ENCODE measurements around the gene EFL1.
"Not testable (repeated sequence)": the region's sequence is repeated elsewhere in the genome, so short reads cannot be mapped to it uniquely, and the experiment has no call there.

EFL1 gene

GRCh38 chr15:82298032-82298431 is 35.5 kb upstream of the EFL1 start:
- TF ChIP-seq, protein P1, sequence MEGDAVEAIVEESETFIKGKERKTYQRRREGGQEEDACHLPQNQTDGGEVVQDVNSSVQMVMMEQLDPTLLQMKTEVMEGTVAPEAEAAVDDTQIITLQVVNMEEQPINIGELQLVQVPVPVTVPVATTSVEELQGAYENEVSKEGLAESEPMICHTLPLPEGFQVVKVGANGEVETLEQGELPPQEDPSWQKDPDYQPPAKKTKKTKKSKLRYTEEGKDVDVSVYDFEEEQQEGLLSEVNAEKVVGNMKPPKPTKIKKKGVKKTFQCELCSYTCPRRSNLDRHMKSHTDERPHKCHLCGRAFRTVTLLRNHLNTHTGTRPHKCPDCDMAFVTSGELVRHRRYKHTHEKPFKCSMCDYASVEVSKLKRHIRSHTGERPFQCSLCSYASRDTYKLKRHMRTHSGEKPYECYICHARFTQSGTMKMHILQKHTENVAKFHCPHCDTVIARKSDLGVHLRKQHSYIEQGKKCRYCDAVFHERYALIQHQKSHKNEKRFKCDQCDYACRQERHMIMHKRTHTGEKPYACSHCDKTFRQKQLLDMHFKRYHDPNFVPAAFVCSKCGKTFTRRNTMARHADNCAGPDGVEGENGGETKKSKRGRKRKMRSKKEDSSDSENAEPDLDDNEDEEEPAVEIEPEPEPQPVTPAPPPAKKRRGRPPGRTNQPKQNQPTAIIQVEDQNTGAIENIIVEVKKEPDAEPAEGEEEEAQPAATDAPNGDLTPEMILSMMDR (IDR thresholded peaks at IDR 0.05; ENCODE audit: unreplicated experiment in 3 of 3) = no peak
- Mint-ChIP-seq H3K4me1 (no peaks in the 10 kb centered on the region), H3K36me3 (ENCODE audit: low read depth) (no peaks in the 10 kb centered on the region), H3K4me3 (no peak overlapping the region), H3K27ac (no peak overlapping the region), H3K9me3 (no peaks in the 10 kb centered on the region), H3K27me3 (ENCODE audit: low read depth) (peaks cover 12% of the 10 kb centered on the region)

DNA sequence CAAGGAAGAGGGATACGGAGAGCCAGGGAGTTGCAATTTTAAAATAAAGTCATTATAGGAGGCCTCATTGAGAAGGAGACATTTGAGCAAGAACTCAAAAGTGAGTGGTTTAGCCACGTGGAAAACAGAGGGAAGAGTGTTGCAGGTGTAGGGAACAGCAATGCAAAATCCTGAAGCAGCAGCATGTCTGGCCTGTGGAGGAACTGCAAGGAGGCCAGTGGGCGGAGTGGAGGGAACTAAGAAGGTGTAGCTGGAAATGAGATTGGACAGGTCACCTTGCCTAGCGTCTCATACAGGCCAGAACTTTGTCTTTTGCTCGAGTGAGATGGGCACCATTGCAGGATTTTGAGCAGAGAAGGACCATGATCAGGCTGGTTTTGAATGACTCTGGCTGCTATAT is 35.0 kb upstream of the EFL1 start:
- TF ChIP-seq, protein P1 (IDR thresholded peaks at IDR 0.05; ENCODE audit: unreplicated experiment in 3 of 3) = no peak
- H3K36me3 Mint-ChIP-seq (ENCODE audit: low read depth) = no peaks in the 10 kb centered on the region
- H3K4me1 Mint-ChIP-seq = no peaks in the 10 kb centered on the region
- H3K27me3 Mint-ChIP-seq (ENCODE audit: low read depth) = peaks cover 12% of the 10 kb centered on the region
- H3K27ac Mint-ChIP-seq = no peak overlapping the region
- no peaks in the 10 kb centered on the region for H3K9me3 Mint-ChIP-seq
- no peak overlapping the region for H3K4me3 Mint-ChIP-seq

DNA sequence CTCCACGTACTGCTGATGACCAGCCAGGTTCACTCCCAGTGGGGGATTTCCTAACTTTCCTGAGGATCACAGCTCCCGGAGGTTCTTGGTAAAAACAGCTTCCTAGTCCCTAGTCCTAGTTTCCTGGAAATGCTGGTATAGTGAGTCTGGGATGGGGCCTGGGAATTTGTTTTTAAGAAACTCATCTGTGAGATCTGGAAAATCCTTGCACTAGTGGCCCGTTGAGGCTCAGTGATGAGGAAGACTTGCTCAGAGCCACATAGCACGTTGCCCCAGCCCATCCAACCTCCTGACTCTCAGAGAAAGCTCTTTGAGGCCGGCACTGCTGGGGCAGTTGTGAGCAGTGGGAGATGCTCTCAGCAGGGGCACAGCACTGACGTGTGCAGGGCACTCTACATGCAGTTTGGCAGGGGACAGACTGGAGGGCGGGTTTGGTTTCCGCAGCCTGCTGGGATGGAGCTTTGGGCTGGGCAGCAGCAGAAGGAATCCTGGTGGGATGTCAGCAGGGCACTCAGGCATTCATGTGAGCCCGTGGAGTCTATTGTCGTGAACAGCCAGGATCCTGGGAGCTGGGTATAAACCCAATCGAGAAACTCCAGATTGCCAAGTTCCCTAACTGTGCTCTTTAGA is 31.6 kb upstream of the EFL1 start:
- H3K4me1 Mint-ChIP-seq = no peaks in the 10 kb centered on the region
- no peak overlapping the region for H3K27ac Mint-ChIP-seq
- peaks cover 5% of the 10 kb centered on the region for H3K27me3 Mint-ChIP-seq (ENCODE audit: low read depth)
- H3K4me3 Mint-ChIP-seq = no peak overlapping the region
- H3K36me3 Mint-ChIP-seq (ENCODE audit: low read depth) = no peaks in the 10 kb centered on the region
- TF ChIP-seq, protein P1 (IDR thresholded peaks at IDR 0.05; ENCODE audit: unreplicated experiment in 3 of 3) = no peak
- peaks cover 10% of the 10 kb centered on the region for H3K9me3 Mint-ChIP-seq

- Mint-ChIP-seq H3K4me1 (no peaks in the 10 kb centered on the region), H3K9me3 (peaks cover 17% of the 10 kb centered on the region), H3K27me3 (ENCODE audit: low read depth) (peaks cover 5% of the 10 kb centered on the region), H3K36me3 (ENCODE audit: low read depth) (no peaks in the 10 kb centered on the region), H3K4me3 (no peak overlapping the region), H3K27ac (no peak overlapping the region)
- TF ChIP-seq, protein P1 (IDR thresholded peaks at IDR 0.05; ENCODE audit: unreplicated experiment in 3 of 3) = no peak
Observed at GRCh38 chr15:82292271-82292670, 29.7 kb upstream of the EFL1 start.

GRCh38 chr15:82288202-82288601 is 25.7 kb upstream of the EFL1 start:
- not testable (repeated sequence) for H3K4me3 Mint-ChIP-seq; H3K27me3 Mint-ChIP-seq (ENCODE audit: low read depth)

GRCh38 chr15:82286475-82286874 is 23.9 kb upstream of the EFL1 start:
- H3K36me3 Mint-ChIP-seq (ENCODE audit: low read depth); H3K27ac Mint-ChIP-seq; H3K4me1 Mint-ChIP-seq; H3K4me3 Mint-ChIP-seq; H3K27me3 Mint-ChIP-seq (ENCODE audit: low read depth): not testable (repeated sequence)
- H3K9me3 Mint-ChIP-seq = peaks cover 17% of the 10 kb centered on the region

More at GRCh38 chr15:82288202-82288601, 25.7 kb upstream of the EFL1 start:
- H3K9me3 Mint-ChIP-seq = peaks cover 17% of the 10 kb centered on the region
- H3K4me1 Mint-ChIP-seq; H3K36me3 Mint-ChIP-seq (ENCODE audit: low read depth); H3K27ac Mint-ChIP-seq: not testable (repeated sequence)

DNA sequence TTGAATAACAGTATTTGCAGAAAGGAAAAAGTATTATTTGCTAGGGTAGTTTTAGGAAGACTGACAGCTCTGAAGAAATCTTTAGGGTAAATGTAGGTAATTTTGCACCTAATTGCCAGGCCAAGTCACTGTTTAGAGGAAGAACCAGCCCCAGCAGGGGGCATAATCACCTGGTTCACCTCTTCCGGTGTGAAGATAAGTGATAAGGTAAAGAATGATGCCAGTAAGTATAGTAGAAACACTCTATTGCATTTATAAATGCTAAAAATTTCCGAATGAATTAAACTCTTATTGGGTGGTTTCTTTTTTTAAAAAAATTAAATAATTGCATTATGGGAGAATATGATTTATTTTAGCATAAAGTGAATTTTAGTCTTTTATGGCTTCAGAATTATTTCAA is 21.8 kb upstream of the EFL1 start:
- not testable (repeated sequence) for H3K9me3 Mint-ChIP-seq; H3K27ac Mint-ChIP-seq; H3K4me3 Mint-ChIP-seq; H3K27me3 Mint-ChIP-seq (ENCODE audit: low read depth); H3K36me3 Mint-ChIP-seq (ENCODE audit: low read depth); H3K4me1 Mint-ChIP-seq

DNA sequence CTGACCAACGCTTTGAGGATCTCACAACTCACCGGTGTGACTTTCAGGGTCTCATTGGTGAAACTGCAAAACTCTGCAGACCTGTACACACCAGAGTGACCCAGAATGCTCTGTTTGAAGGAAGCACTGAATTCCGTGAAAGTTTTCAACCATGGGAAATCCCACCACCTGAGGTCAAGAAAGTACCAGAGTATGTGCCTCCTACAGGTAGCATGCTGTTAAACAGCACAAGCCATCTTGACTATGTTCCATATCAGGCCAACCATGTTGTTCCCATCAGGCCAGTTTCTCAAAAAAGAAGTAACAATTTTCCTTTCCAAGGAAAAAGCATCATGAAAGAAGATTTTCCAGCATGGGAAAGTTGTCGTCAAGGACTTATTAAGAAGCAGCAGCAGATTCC is 19.9 kb upstream of the EFL1 start:
- not testable (repeated sequence) for H3K4me1 Mint-ChIP-seq; H3K9me3 Mint-ChIP-seq; H3K27me3 Mint-ChIP-seq (ENCODE audit: low read depth); H3K36me3 Mint-ChIP-seq (ENCODE audit: low read depth); H3K27ac Mint-ChIP-seq; H3K4me3 Mint-ChIP-seq

Data from nephron (organoid).